Neural cell (in vitro differentiated cells): ENCODE measurements around the gene NDFIP1. TPM values are rescaled to one million over a fixed set of nuclear protein-coding genes. Genes with fewer than 3 reads are reported as not detected.

Experiments used
- H2AFZ ChIP-seq: fragments of 200-600, 300-800 bp; sonication (generic), shearing (Covaris generic); 2 replicates; pipeline ENCODE4 v1.6.0; 2014; ENCODE audit warnings: low read depth, mild to moderate bottlenecking, antibody characterized with exemption, low read length, moderate library complexity
- H3F3A ChIP-seq: fragments of 200-600 bp; shearing (Covaris generic); 2 replicates; pipeline ENCODE4 v1.6.1; 2016; ENCODE audit warnings: mild to moderate bottlenecking, moderate library complexity, mixed read lengths, antibody characterized with exemption, low read length; ENCODE audit not compliant: insufficient read depth, poor library complexity, severe bottlenecking
- H3K27ac ChIP-seq: fragments of 200-600, 300-800 bp; sonication (generic), shearing (Covaris generic); 2 replicates; pipeline ENCODE4 v1.5.1; 2014; ENCODE audit warnings: mild to moderate bottlenecking, low read length, moderate library complexity
- H3K27me3 ChIP-seq: fragments of 300-800, 200-600 bp; sonication (generic), shearing (Covaris generic); 2 replicates; pipeline ENCODE4 v1.6.0; 2014; ENCODE audit warnings: mild to moderate bottlenecking, low read depth, low read length, moderate library complexity; ENCODE audit not compliant: insufficient read depth
- H3K36me3 ChIP-seq: fragments of 300-800, 200-600 bp; sonication (generic), shearing (Covaris generic); 2 replicates; pipeline ENCODE4 v1.5.1; 2014; ENCODE audit warnings: mild to moderate bottlenecking, antibody characterized with exemption, low read length, moderate library complexity; ENCODE audit not compliant: insufficient read depth
- H3K4me2 ChIP-seq: fragments of 300-800, 200-600 bp; sonication (generic), shearing (Covaris generic); 2 replicates; pipeline ENCODE4 v1.6.0; 2014; ENCODE audit warnings: mild to moderate bottlenecking, low read length
- H3K4me3 ChIP-seq: fragments of 300-800, 200-600 bp; sonication (generic), shearing (Covaris generic); 2 replicates; pipeline ENCODE4 v1.5.1; 2014; ENCODE audit warnings: mild to moderate bottlenecking, low read length, moderate library complexity
- H3K79me2 ChIP-seq: fragments of 200-600 bp; shearing (Covaris generic); replicated peaks from 2 replicates; pipeline ENCODE4 v1.6.0; 2014; ENCODE audit warnings: mild to moderate bottlenecking, low read length, moderate library complexity; ENCODE audit not compliant: insufficient read depth
- H3K9ac ChIP-seq: fragments of 300-800, 200-600 bp; sonication (generic), shearing (Covaris generic); 2 replicates; pipeline ENCODE4 v1.6.1; 2016; ENCODE audit warnings: mild to moderate bottlenecking, low read length, mixed read lengths
- H3K9me2 ChIP-seq: fragments of 200-600 bp; shearing (Covaris generic); 2 replicates; pipeline ENCODE4 v1.6.1; 2016; ENCODE audit warnings: mild to moderate bottlenecking, low read length, mixed read lengths; ENCODE audit not compliant: insufficient read depth
- H3K9me3 ChIP-seq: fragments of 200-600, 300-800 bp; sonication (generic), shearing (Covaris generic); 2 replicates; pipeline ENCODE4 v1.6.1; 2016; ENCODE audit warnings: mild to moderate bottlenecking, mixed run types, low read length, moderate library complexity, mixed read lengths
- H4K20me1 ChIP-seq: fragments of 200-600 bp; shearing (Covaris generic); 2 replicates; pipeline ENCODE4 v1.6.1; 2016; ENCODE audit warnings: mild to moderate bottlenecking, mixed run types; ENCODE audit not compliant: insufficient read depth
- EP300 ChIP-seq: fragments of 450-650 bp; conservative IDR thresholded peaks from 2 replicates; pipeline ENCODE4 v1.6.1; 2014; ENCODE audit warnings: antibody characterized with exemption, mild to moderate bottlenecking, moderate library complexity; ENCODE audit not compliant: poor library complexity, severe bottlenecking
- EZH2 ChIP-seq: fragments of 200-600, 300-800 bp; shearing (Covaris generic), sonication (generic); IDR thresholded peaks from 2 replicates; pipeline ENCODE4 v1.6.1; 2014; ENCODE audit warnings: antibody characterized with exemption, low read length, borderline replicate concordance, mild to moderate bottlenecking; ENCODE audit not compliant: insufficient read depth, poor library complexity, severe bottlenecking
- MXI1 ChIP-seq: fragments of 450-650 bp; conservative IDR thresholded peaks from 2 replicates; pipeline ENCODE4 v1.6.1; 2014; ENCODE audit warnings: antibody characterized with exemption, mild to moderate bottlenecking; ENCODE audit not compliant: poor library complexity, severe bottlenecking
- POLR2AphosphoS5 ChIP-seq: IDR thresholded peaks from 2 replicates; pipeline ENCODE4 v1.6.1; 2012
- RAD21 ChIP-seq: fragments of 450-650 bp; conservative IDR thresholded peaks from 2 replicates; pipeline ENCODE4 v1.6.1; 2014; ENCODE audit warnings: antibody characterized with exemption, mild to moderate bottlenecking, moderate library complexity
- REST ChIP-seq: IDR thresholded peaks from 2 replicates; pipeline ENCODE4 v1.6.1; 2012; ENCODE audit warnings: borderline replicate concordance
- SMC3 ChIP-seq: fragments of 450-650 bp; conservative IDR thresholded peaks from 2 replicates; pipeline ENCODE4 v1.6.1; 2014; ENCODE audit warnings: antibody characterized with exemption, mild to moderate bottlenecking, moderate library complexity; ENCODE audit not compliant: poor library complexity
- TAF1 ChIP-seq: IDR thresholded peaks from 2 replicates; pipeline ENCODE4 v1.6.1; 2012; ENCODE audit warnings: low read depth
- polyA plus RNA-seq: library from polyadenylated mRNA; depleted of rRNA; stranded (reverse); fragments of >200 nt; gene quantifications from 2 replicates; pipeline ENCODE4 v1.2.3, GENCODE V29; 2014
- TF ChIP-seq, protein P1 (sequence below): fragments of 450-650 bp; IDR thresholded peaks from 2 replicates; pipeline ENCODE4 v1.5.1; 2014; ENCODE audit warnings: antibody characterized with exemption, mild to moderate bottlenecking, moderate library complexity; ENCODE audit not compliant: poor library complexity, severe bottlenecking

The NDFIP1 gene
- polyA plus RNA-seq, 1 donor from 2014 or later, result 99.7 TPM

- Histone ChIP-seq H3K9me2 (no peaks in the 10 kb centered on the region), H3K27ac (no peak overlapping the region), H3F3A (no peaks in the 10 kb centered on the region), H3K4me2 (no peak overlapping the region), H3K9ac (no peak overlapping the region), H3K36me3 (no peaks in the 10 kb centered on the region), H4K20me1 (no peaks in the 10 kb centered on the region), H3K27me3 (no peaks in the 10 kb centered on the region), H2AFZ (no peak overlapping the region), H3K79me2 (peaks cover 51% of the 10 kb centered on the region), H3K4me3 (no peak overlapping the region), H3K9me3 (no peaks in the 10 kb centered on the region)
- TF ChIP-seq SMC3, result no peak
- TF ChIP-seq, protein P1, sequence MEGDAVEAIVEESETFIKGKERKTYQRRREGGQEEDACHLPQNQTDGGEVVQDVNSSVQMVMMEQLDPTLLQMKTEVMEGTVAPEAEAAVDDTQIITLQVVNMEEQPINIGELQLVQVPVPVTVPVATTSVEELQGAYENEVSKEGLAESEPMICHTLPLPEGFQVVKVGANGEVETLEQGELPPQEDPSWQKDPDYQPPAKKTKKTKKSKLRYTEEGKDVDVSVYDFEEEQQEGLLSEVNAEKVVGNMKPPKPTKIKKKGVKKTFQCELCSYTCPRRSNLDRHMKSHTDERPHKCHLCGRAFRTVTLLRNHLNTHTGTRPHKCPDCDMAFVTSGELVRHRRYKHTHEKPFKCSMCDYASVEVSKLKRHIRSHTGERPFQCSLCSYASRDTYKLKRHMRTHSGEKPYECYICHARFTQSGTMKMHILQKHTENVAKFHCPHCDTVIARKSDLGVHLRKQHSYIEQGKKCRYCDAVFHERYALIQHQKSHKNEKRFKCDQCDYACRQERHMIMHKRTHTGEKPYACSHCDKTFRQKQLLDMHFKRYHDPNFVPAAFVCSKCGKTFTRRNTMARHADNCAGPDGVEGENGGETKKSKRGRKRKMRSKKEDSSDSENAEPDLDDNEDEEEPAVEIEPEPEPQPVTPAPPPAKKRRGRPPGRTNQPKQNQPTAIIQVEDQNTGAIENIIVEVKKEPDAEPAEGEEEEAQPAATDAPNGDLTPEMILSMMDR, result no peak
- no peak for TF ChIP-seq RAD21
- no peak for TF ChIP-seq TAF1
- no peak for TF ChIP-seq EZH2
- TF ChIP-seq POLR2AphosphoS5, result no peak
- TF ChIP-seq MXI1, result no peak
- no peak for TF ChIP-seq REST
- no peak for TF ChIP-seq EP300
Observed at GRCh38 chr5:142129446-142130066, 21.0 kb downstream of the NDFIP1 start.

- H4K20me1 ChIP-seq, result no peaks in the 10 kb centered on the region
- no peak overlapping the region for H3K9ac ChIP-seq
- no peak overlapping the region for H3K4me3 ChIP-seq
- H3K79me2 ChIP-seq, result peaks cover 35% of the 10 kb centered on the region
- no peaks in the 10 kb centered on the region for H3K9me2 ChIP-seq
- no peaks in the 10 kb centered on the region for H3K9me3 ChIP-seq
- no peak overlapping the region for H3K4me2 ChIP-seq
- no peaks in the 10 kb centered on the region for H3K36me3 ChIP-seq
- H3K27me3 ChIP-seq, result no peaks in the 10 kb centered on the region
- TF ChIP-seq POLR2AphosphoS5, result no peak
- TF ChIP-seq EP300, result no peak
- no peak for TF ChIP-seq TAF1
- TF ChIP-seq, protein P1, result no peak
- no peak for TF ChIP-seq RAD21
- TF ChIP-seq MXI1, result no peak
- TF ChIP-seq SMC3, result no peak
- TF ChIP-seq EZH2, result no peak
- no peak for TF ChIP-seq REST
- no peak overlapping the region for H3K27ac ChIP-seq
- H2AFZ ChIP-seq, result no peak overlapping the region
- no peaks in the 10 kb centered on the region for H3F3A ChIP-seq
Observed at GRCh38 chr5:142131394-142131793, 22.8 kb downstream of the NDFIP1 start.
